Measurements from ENCODE around the gene HOXD9.

- TF ChIP-seq CTCF (IDR thresholded peaks at IDR 0.05) (no peak), POLR2A (IDR thresholded peaks at IDR 0.05) (no peak), POLR2AphosphoS5 (IDR thresholded peaks at IDR 0.05; ENCODE audit: insufficient read depth in 1 of 2, low read depth in 1 of 2) (no peak)
Observed at GRCh38 chr2:176118601-176119339, 3.7 kb upstream of the HOXD9 start.
